ENCODE data around the gene EPHA7.
A peak's percentile ranks its signal among the peaks of the same experiment; 100 is the strongest.

Gene EPHA7

DNA sequence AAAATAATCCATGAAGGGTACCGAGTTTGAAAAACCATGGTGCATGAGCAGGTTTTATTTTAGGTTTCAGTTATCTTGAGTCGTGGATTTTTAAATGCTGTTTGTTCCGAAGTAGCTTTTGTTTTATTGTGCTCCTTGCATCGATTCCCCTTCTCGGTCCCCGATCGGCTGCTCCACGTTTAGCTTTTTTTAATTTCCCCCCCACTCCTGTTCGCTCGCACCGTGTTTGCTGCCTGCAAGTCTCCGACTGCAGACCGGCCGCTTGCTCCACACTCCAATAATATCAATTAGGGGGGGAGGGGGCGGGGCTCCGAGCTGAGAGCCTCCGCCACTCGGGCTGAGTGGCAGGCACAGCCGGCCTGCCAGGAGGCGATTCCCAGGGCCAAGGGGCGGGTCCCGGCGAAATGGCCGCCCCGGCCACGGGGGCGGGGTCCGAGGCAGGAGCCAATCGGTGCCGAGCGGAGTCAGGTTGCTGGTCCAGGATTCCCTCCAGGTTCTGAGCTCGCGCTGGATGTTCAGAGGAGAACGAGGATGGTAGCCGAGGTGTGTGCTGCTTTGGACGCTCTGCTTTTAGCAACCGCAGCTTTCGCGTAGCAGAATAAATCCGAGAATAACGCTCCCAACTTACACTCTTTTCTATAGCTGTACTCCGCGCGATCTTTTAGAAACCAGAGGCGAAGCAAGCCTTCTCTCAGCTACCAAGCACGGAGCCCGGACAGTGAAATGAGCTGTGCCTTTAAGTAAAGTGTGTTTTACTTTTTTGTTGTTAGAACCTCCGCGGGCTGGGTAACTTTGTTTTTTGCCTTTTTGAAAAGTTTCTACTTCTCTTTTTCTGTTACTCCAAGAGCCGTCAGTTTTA lies at the start of gene EPHA7:
EPHA7 (minus strand) TSS at position 256 of the 859 bp plus-strand sequence; CDS start at position 38, 218 bp downstream.
- peaks cover 14 to 18% of the 10 kb centered on the region in 2 donors for H3K4me1 ChIP-seq (ENCODE audit: control insufficient read depth in 1 of 2, insufficient read depth in 2 of 2, low read length in 2 of 2)
- H3K4me3 ChIP-seq (ENCODE audit: low read depth in 1 of 2, low read length in 2 of 2): peak within 1 kb of the TSS; percentile 70 to 76
- no peaks in the 10 kb centered on the region for H3K9me3 ChIP-seq (ENCODE audit: control insufficient read depth in 1 of 2, low read length in 2 of 2)
- H3K27me3 ChIP-seq (ENCODE audit: control insufficient read depth in 1 of 2, insufficient read depth in 2 of 2, low read length in 2 of 2): peaks cover 33 to 55% of the 10 kb centered on the region in 2 donors
- peak within 1 kb of the TSS; percentile 32 for H3K27ac ChIP-seq (ENCODE audit: low read depth, low read length)
- no peaks in the 10 kb centered on the region for H3K36me3 ChIP-seq (ENCODE audit: control insufficient read depth in 1 of 2, insufficient read depth in 2 of 2, low read length in 2 of 2)
- no peak within 1 kb of the TSS for H3K9ac ChIP-seq (ENCODE audit: low read depth in 1 of 2, low read length in 2 of 2)

DNA sequence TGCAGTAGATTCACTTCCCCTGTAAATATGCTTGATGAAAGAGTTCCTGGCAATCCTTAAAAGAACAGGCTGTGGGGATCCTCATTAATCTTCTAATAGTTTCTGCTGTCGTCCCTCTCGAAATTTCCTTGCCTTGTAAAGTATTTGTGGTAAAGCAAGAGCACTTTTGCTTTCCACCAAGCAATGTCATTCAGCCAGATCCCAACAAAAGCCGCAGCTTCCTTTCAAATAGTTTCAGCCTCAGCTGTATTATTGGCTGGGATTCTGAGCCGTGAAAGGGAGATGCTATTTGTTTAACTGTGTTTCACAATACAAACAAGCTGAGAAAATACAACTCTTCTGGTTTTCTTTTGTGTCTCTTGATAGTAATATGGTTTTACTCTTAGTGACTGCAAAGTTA lies 48.9 kb upstream of the EPHA7 start:
- Histone ChIP-seq H3K27ac (ENCODE audit: low read depth, low read length) (no peak overlapping the region), H3K9ac (ENCODE audit: low read depth in 1 of 2, low read length in 2 of 2) (no peak overlapping the region), H3K27me3 (ENCODE audit: control insufficient read depth in 1 of 2, insufficient read depth in 2 of 2, low read length in 2 of 2) (no peaks in the 10 kb centered on the region), H3K4me3 (ENCODE audit: low read depth in 1 of 2, low read length in 2 of 2) (no peak overlapping the region), H3K9me3 (ENCODE audit: control insufficient read depth in 1 of 2, low read length in 2 of 2) (no peaks in the 10 kb centered on the region), H3K4me1 (ENCODE audit: control insufficient read depth in 1 of 2, insufficient read depth in 2 of 2, low read length in 2 of 2) (no peaks in the 10 kb centered on the region), H3K36me3 (ENCODE audit: control insufficient read depth in 1 of 2, insufficient read depth in 2 of 2, low read length in 2 of 2) (no peaks in the 10 kb centered on the region)

DNA sequence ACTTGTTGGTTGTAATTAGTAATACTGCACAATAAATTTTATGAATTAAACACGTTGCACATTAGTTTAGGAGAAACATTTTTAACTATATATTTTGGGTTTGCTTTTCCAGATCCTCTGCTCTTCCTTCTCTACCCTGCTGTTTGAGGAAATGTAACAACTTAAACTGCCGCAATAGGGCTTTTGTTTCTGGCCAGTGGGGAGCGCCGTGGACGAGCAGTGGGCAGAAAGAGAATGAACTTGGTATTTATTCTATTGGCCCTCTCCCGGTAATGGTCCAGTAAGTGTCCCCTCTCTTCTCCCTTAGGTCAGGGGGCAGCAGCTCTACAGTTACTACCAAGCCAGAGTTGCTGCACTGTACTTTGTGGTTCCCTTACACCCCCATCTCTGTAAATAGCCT lies 35.2 kb upstream of the EPHA7 start:
- no peak overlapping the region for H3K4me3 ChIP-seq (ENCODE audit: low read depth in 1 of 2, low read length in 2 of 2)

DNA sequence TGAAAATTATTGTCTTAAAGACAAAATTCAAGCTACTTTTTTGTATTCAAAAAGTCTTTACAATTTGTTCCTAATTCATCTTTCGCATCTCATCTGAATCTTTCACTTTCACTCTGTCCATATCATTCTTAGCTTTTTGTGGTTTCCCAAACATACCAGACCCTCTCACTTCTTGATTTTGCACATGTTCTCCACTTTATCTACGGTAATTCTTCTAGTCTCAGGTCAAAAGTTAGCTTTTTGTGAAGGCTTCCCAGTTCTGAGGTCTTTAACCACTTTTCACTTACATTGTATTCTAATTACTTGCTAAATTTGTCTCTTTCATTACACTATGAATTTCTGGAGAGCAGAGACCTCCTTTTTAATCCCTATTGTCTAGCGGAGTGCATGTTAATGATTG lies 34.6 kb upstream of the EPHA7 start:
- no peak overlapping the region for H3K9ac ChIP-seq (ENCODE audit: low read depth in 1 of 2, low read length in 2 of 2)
- no peaks in the 10 kb centered on the region for H3K27me3 ChIP-seq (ENCODE audit: control insufficient read depth in 1 of 2, insufficient read depth in 2 of 2, low read length in 2 of 2)
- no peak overlapping the region for H3K4me3 ChIP-seq (ENCODE audit: low read depth in 1 of 2, low read length in 2 of 2)
- H3K36me3 ChIP-seq (ENCODE audit: control insufficient read depth in 1 of 2, insufficient read depth in 2 of 2, low read length in 2 of 2): no peaks in the 10 kb centered on the region
- H3K4me1 ChIP-seq (ENCODE audit: control insufficient read depth in 1 of 2, insufficient read depth in 2 of 2, low read length in 2 of 2): no peaks in the 10 kb centered on the region
- no peak overlapping the region for H3K27ac ChIP-seq (ENCODE audit: low read depth, low read length)
- H3K9me3 ChIP-seq (ENCODE audit: control insufficient read depth in 1 of 2, low read length in 2 of 2): no peaks in the 10 kb centered on the region

More for the DNA sequence above, 35.2 kb upstream of the EPHA7 start:
- H3K27ac ChIP-seq (ENCODE audit: low read depth, low read length): no peak overlapping the region
- H3K9me3 ChIP-seq (ENCODE audit: control insufficient read depth in 1 of 2, low read length in 2 of 2): no peaks in the 10 kb centered on the region
- H3K36me3 ChIP-seq (ENCODE audit: control insufficient read depth in 1 of 2, insufficient read depth in 2 of 2, low read length in 2 of 2): no peaks in the 10 kb centered on the region
- H3K9ac ChIP-seq (ENCODE audit: low read depth in 1 of 2, low read length in 2 of 2): no peak overlapping the region
- H3K27me3 ChIP-seq (ENCODE audit: control insufficient read depth in 1 of 2, insufficient read depth in 2 of 2, low read length in 2 of 2): no peaks in the 10 kb centered on the region
- H3K4me1 ChIP-seq (ENCODE audit: control insufficient read depth in 1 of 2, insufficient read depth in 2 of 2, low read length in 2 of 2): no peaks in the 10 kb centered on the region

GRCh38 chr6:93447874-93448273 lies 28.5 kb upstream of the EPHA7 start:
- no peak overlapping the region for H3K4me3 ChIP-seq (ENCODE audit: low read depth in 1 of 2, low read length in 2 of 2)
- no peaks in the 10 kb centered on the region for H3K36me3 ChIP-seq (ENCODE audit: control insufficient read depth in 1 of 2, insufficient read depth in 2 of 2, low read length in 2 of 2)
- H3K27ac ChIP-seq (ENCODE audit: low read depth, low read length): no peak overlapping the region
- H3K9me3 ChIP-seq (ENCODE audit: control insufficient read depth in 1 of 2, low read length in 2 of 2): no peaks in the 10 kb centered on the region
- H3K4me1 ChIP-seq (ENCODE audit: control insufficient read depth in 1 of 2, insufficient read depth in 2 of 2, low read length in 2 of 2): no peaks in the 10 kb centered on the region
- H3K27me3 ChIP-seq (ENCODE audit: control insufficient read depth in 1 of 2, insufficient read depth in 2 of 2, low read length in 2 of 2): no peaks in the 10 kb centered on the region
- H3K9ac ChIP-seq (ENCODE audit: low read depth in 1 of 2, low read length in 2 of 2): no peak overlapping the region

GRCh38 chr6:93437491-93437890 lies 18.1 kb upstream of the EPHA7 start:
- Histone ChIP-seq H3K4me3 (ENCODE audit: low read depth in 1 of 2, low read length in 2 of 2) (no peak overlapping the region), H3K9ac (ENCODE audit: low read depth in 1 of 2, low read length in 2 of 2) (no peak overlapping the region), H3K27me3 (ENCODE audit: control insufficient read depth in 1 of 2, insufficient read depth in 2 of 2, low read length in 2 of 2) (no peaks in the 10 kb centered on the region), H3K4me1 (ENCODE audit: control insufficient read depth in 1 of 2, insufficient read depth in 2 of 2, low read length in 2 of 2) (no peaks in the 10 kb centered on the region), H3K27ac (ENCODE audit: low read depth, low read length) (no peak overlapping the region), H3K9me3 (ENCODE audit: control insufficient read depth in 1 of 2, low read length in 2 of 2) (no peaks in the 10 kb centered on the region), H3K36me3 (ENCODE audit: control insufficient read depth in 1 of 2, insufficient read depth in 2 of 2, low read length in 2 of 2) (no peaks in the 10 kb centered on the region)

DNA sequence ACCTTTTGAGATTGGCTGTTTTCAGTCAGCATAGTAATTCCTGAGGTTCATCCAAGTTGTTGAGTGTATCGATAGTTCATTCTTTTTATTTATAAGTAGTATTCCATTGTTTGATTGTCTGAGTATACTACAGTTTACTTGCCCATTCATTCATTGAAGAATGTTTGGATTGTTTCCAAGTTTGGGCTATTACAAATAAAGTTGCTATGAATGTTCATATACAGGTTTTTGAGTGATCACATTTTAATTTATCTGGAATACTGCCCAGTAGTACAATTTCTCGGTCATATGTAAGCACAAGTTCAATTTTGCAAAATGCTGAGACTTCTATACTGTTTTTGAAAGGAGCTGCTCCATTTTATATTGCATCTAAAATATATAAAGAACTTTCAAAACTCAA lies 14.2 kb upstream of the EPHA7 start:
- no peaks in the 10 kb centered on the region for H3K27me3 ChIP-seq (ENCODE audit: control insufficient read depth in 1 of 2, insufficient read depth in 2 of 2, low read length in 2 of 2)
- H3K9me3 ChIP-seq (ENCODE audit: control insufficient read depth in 1 of 2, low read length in 2 of 2): no peaks in the 10 kb centered on the region
- no peak overlapping the region for H3K27ac ChIP-seq (ENCODE audit: low read depth, low read length)
- H3K9ac ChIP-seq (ENCODE audit: low read depth in 1 of 2, low read length in 2 of 2): no peak overlapping the region
- H3K36me3 ChIP-seq (ENCODE audit: control insufficient read depth in 1 of 2, insufficient read depth in 2 of 2, low read length in 2 of 2): no peaks in the 10 kb centered on the region
- no peak overlapping the region for H3K4me3 ChIP-seq (ENCODE audit: low read depth in 1 of 2, low read length in 2 of 2)
- no peaks in the 10 kb centered on the region for H3K4me1 ChIP-seq (ENCODE audit: control insufficient read depth in 1 of 2, insufficient read depth in 2 of 2, low read length in 2 of 2)

DNA sequence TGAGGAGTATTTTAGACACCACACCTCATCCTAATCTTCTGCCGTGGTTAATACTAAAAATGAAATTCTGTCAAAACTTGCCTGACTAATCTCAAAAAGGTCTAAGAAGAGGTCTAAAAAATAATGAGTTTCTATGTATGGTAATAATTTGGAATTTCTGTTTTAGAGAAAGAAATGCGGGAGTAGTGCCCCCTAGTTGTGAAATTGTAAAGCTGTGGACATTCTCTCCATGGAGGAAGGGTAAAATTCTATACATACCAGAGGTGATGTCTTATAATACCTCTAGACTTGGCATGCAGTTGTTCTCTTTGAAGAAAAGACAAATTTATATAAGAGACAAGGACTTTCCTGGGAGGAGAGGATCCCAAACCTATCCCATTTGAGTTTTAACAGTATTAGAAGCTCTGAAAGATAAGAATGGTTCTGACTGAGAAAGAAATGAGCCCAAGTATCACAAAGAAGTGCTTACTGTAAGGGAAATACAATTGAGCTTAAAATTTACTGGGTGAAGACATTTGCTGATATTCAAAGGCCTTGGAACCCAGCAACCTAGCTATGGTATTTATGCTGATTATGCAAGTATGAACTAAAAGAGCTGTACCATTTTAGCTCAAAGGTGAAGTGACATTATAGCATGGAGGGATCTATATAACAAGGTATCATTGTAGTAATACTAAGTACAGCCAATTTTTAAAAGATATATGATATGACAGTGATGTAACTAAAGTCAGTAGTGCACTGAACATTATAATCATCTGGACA lies 5.1 kb upstream of the EPHA7 start:
- Histone ChIP-seq H3K4me1 (ENCODE audit: control insufficient read depth in 1 of 2, insufficient read depth in 2 of 2, low read length in 2 of 2) (peaks cover 0 to 6% of the 10 kb centered on the region in 2 donors), H3K27me3 (ENCODE audit: control insufficient read depth in 1 of 2, insufficient read depth in 2 of 2, low read length in 2 of 2) (peaks cover 14 to 22% of the 10 kb centered on the region in 2 donors), H3K9ac (ENCODE audit: low read depth in 1 of 2, low read length in 2 of 2) (no peak overlapping the region), H3K36me3 (ENCODE audit: control insufficient read depth in 1 of 2, insufficient read depth in 2 of 2, low read length in 2 of 2) (no peaks in the 10 kb centered on the region), H3K9me3 (ENCODE audit: control insufficient read depth in 1 of 2, low read length in 2 of 2) (no peaks in the 10 kb centered on the region), H3K4me3 (ENCODE audit: low read depth in 1 of 2, low read length in 2 of 2) (no peak overlapping the region), H3K27ac (ENCODE audit: low read depth, low read length) (no peak overlapping the region)

DNA sequence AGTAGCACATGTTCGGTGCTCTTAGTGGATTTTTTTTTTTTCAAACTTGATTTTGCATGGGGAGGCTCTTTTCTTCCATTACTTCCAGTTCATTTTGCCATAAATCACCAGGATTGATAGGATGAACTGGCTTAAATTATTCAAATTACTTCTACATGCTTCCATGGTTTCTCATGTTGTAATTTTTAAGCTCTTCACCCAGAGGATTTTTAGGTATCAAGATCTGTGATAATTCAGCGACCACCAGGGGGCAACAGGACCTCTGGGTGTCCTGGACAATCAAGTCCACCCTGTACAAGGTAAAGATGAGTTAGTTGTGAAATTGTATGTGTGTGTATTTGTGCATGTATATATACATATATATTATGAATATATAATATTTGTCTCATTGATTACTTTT lies 4.2 kb upstream of the EPHA7 start:
- H3K9ac ChIP-seq (ENCODE audit: low read depth in 1 of 2, low read length in 2 of 2): no peak overlapping the region
- no peaks in the 10 kb centered on the region for H3K9me3 ChIP-seq (ENCODE audit: control insufficient read depth in 1 of 2, low read length in 2 of 2)
- H3K4me3 ChIP-seq (ENCODE audit: low read depth in 1 of 2, low read length in 2 of 2): no peak overlapping the region
- H3K27ac ChIP-seq (ENCODE audit: low read depth, low read length): no peak overlapping the region
- H3K4me1 ChIP-seq (ENCODE audit: control insufficient read depth in 1 of 2, insufficient read depth in 2 of 2, low read length in 2 of 2): peaks cover 3 to 9% of the 10 kb centered on the region in 2 donors
- no peaks in the 10 kb centered on the region for H3K36me3 ChIP-seq (ENCODE audit: control insufficient read depth in 1 of 2, insufficient read depth in 2 of 2, low read length in 2 of 2)
- H3K27me3 ChIP-seq (ENCODE audit: control insufficient read depth in 1 of 2, insufficient read depth in 2 of 2, low read length in 2 of 2): peaks cover 17 to 32% of the 10 kb centered on the region in 2 donors

- Histone ChIP-seq H3K4me1 (ENCODE audit: control insufficient read depth in 1 of 2, insufficient read depth in 2 of 2, low read length in 2 of 2) (peaks cover 14 to 18% of the 10 kb centered on the region in 2 donors), H3K27ac (ENCODE audit: low read depth, low read length) (no peak overlapping the region), H3K27me3 (ENCODE audit: control insufficient read depth in 1 of 2, insufficient read depth in 2 of 2, low read length in 2 of 2) (peaks cover 33 to 55% of the 10 kb centered on the region in 2 donors), H3K9me3 (ENCODE audit: control insufficient read depth in 1 of 2, low read length in 2 of 2) (no peaks in the 10 kb centered on the region), H3K9ac (ENCODE audit: low read depth in 1 of 2, low read length in 2 of 2) (no peak overlapping the region), H3K36me3 (ENCODE audit: control insufficient read depth in 1 of 2, insufficient read depth in 2 of 2, low read length in 2 of 2) (no peaks in the 10 kb centered on the region), H3K4me3 (ENCODE audit: low read depth in 1 of 2, low read length in 2 of 2) (peak overlapping the region in 1 of 2 donors; percentile 70)
Measured at GRCh38 chr6:93420163-93420795, 920 bp upstream of the EPHA7 start.
